Progenitor cell of endocrine pancreas (in vitro differentiated cells): ENCODE data around the gene COQ7. TPM values are rescaled to one million over a fixed set of nuclear protein-coding genes. Genes with fewer than 3 reads are reported as not detected.

ENCODE experiments used
- DNase-seq: peaks from one replicate; pipeline ENCODE4 v3.0.0; 2021; ENCODE audit warnings: low spot score; ENCODE audit not compliant: unreplicated experiment
- H3K27ac Mint-ChIP-seq: 2 replicates; pipeline ENCODE4 v1.8.0; 2021; ENCODE audit warnings: mild to moderate bottlenecking, moderate library complexity, mixed read lengths
- H3K27me3 Mint-ChIP-seq: 2 replicates; pipeline ENCODE4 v1.8.0; 2021; ENCODE audit warnings: mixed read lengths
- H3K36me3 Mint-ChIP-seq: 2 replicates; pipeline ENCODE4 v1.8.0; 2022; ENCODE audit warnings: mixed read lengths; ENCODE audit not compliant: insufficient read depth
- H3K4me1 Mint-ChIP-seq: 2 replicates; pipeline ENCODE4 v1.8.0; 2021; ENCODE audit warnings: low read depth, mixed read lengths
- H3K4me3 Mint-ChIP-seq: 2 replicates; pipeline ENCODE4 v1.8.0; 2021; ENCODE audit warnings: low read depth, mild to moderate bottlenecking, moderate library complexity, mixed read lengths
- H3K9me3 Mint-ChIP-seq: 2 replicates; pipeline ENCODE4 v1.8.0; 2021; ENCODE audit warnings: low read depth, mixed read lengths
- CTCF ChIP-seq: fragments of 200-600 bp; sonication (generic); IDR thresholded peaks from one replicate; pipeline ENCODE4 v1.5.0; 2021; ENCODE audit warnings: antibody characterized with exemption, mild to moderate bottlenecking; ENCODE audit not compliant: unreplicated experiment
- total RNA-seq: library from RNA; stranded (reverse); gene quantifications from 2 replicates; pipeline ENCODE4 v1.2.1, GENCODE V29; 2021

COQ7 gene
- total RNA-seq, 1 donor from 2014 or later, result 26.3 TPM

GRCh38 chr16:19031738-19032137 lies 35.7 kb upstream of the COQ7 start:
- no peak for DNase-seq
- Mint-ChIP-seq H3K27ac (no peak overlapping the region), H3K36me3 (peaks cover 10% of the 10 kb centered on the region), H3K9me3 (peaks cover 3% of the 10 kb centered on the region), H3K27me3 (no peaks in the 10 kb centered on the region), H3K4me1 (no peaks in the 10 kb centered on the region), H3K4me3 (no peak overlapping the region)
- no peak for TF ChIP-seq CTCF

GRCh38 chr16:19033761-19034160 lies 33.7 kb upstream of the COQ7 start:
- TF ChIP-seq CTCF, result no peak
- no peaks in the 10 kb centered on the region for H3K4me1 Mint-ChIP-seq
- no peaks in the 10 kb centered on the region for H3K27me3 Mint-ChIP-seq
- peaks cover 3% of the 10 kb centered on the region for H3K9me3 Mint-ChIP-seq
- H3K36me3 Mint-ChIP-seq, result peaks cover 10% of the 10 kb centered on the region
- H3K27ac Mint-ChIP-seq, result no peak overlapping the region
- no peak overlapping the region for H3K4me3 Mint-ChIP-seq
- DNase-seq, result no peak

- no peak overlapping the region for H3K4me3 Mint-ChIP-seq
- no peaks in the 10 kb centered on the region for H3K4me1 Mint-ChIP-seq
- peaks cover 3% of the 10 kb centered on the region for H3K9me3 Mint-ChIP-seq
- no peak for DNase-seq
- H3K27ac Mint-ChIP-seq, result no peak overlapping the region
- peaks cover 9% of the 10 kb centered on the region for H3K36me3 Mint-ChIP-seq
- TF ChIP-seq CTCF, result no peak
- no peaks in the 10 kb centered on the region for H3K27me3 Mint-ChIP-seq
These were observed 27.0 kb upstream of the COQ7 start for GRCh38 chr16:19040400-19040799.

GRCh38 chr16:19044769-19045168 lies 22.6 kb upstream of the COQ7 start:
- no peaks in the 10 kb centered on the region for H3K4me1 Mint-ChIP-seq
- no peaks in the 10 kb centered on the region for H3K9me3 Mint-ChIP-seq
- TF ChIP-seq CTCF, result no peak
- no peak overlapping the region for H3K4me3 Mint-ChIP-seq
- peaks cover 5% of the 10 kb centered on the region for H3K36me3 Mint-ChIP-seq
- H3K27me3 Mint-ChIP-seq, result no peaks in the 10 kb centered on the region
- no peak for DNase-seq
- no peak overlapping the region for H3K27ac Mint-ChIP-seq

- Mint-ChIP-seq H3K27ac (no peak overlapping the region), H3K4me1 (no peaks in the 10 kb centered on the region), H3K36me3 (peaks cover 2% of the 10 kb centered on the region), H3K4me3 (no peak overlapping the region), H3K27me3 (no peaks in the 10 kb centered on the region), H3K9me3 (no peaks in the 10 kb centered on the region)
- no peak for DNase-seq
- TF ChIP-seq CTCF, result no peak
These were observed 21.4 kb upstream of the COQ7 start for GRCh38 chr16:19046062-19046461.
